MCF 10A (cell line): ENCODE results near the gene GPX3. TPM values are rescaled to one million over a fixed set of nuclear protein-coding genes. Genes with fewer than 3 reads are reported as not detected.

ENCODE experiments used
- BruUV-seq: library from RNA; stranded (reverse); fragments of 400-500 nt; replicated peaks from 2 replicates; lab custom pipeline; 2021; lab: Mats Ljungman, UMichigan
- CTCF ChIA-PET: fragments of 300-600 bp; sonication (Branson Sonifier 250); formaldehyde crosslinking; extraction: SDS; loops from one replicate; lab custom pipeline; 2021; ENCODE audit warnings: antibody characterized with exemption, inconsistent platforms; lab: Yijun Ruan, JAX
- POLR2A ChIA-PET: fragments of 300-600, 350-650 bp; sonication (Branson Sonifier 250); formaldehyde crosslinking; extraction: SDS; loops from one replicate; lab custom pipeline; 2020; ENCODE audit warnings: antibody characterized with exemption, inconsistent platforms; lab: Yijun Ruan, JAX
- DNase-seq: peaks from one replicate; pipeline ENCODE4 v3.0.0-alpha.2; 2018; ENCODE audit not compliant: unreplicated experiment
- H3K27ac Mint-ChIP-seq: one replicate; pipeline ENCODE4 v1.8.0; 2022; ENCODE audit warnings: mild to moderate bottlenecking, low read depth, mixed read lengths; ENCODE audit not compliant: unreplicated experiment
- H3K27me3 Mint-ChIP-seq: one replicate; pipeline ENCODE4 v1.8.0; 2022; ENCODE audit warnings: mixed read lengths; ENCODE audit not compliant: insufficient read depth, unreplicated experiment
- H3K36me3 Mint-ChIP-seq: one replicate; pipeline ENCODE4 v1.8.0; 2022; ENCODE audit warnings: mild to moderate bottlenecking, moderate library complexity, mixed read lengths; ENCODE audit not compliant: insufficient read depth, unreplicated experiment
- H3K4me1 Mint-ChIP-seq: one replicate; pipeline ENCODE4 v1.8.0; 2022; ENCODE audit warnings: mixed read lengths; ENCODE audit not compliant: insufficient read depth, unreplicated experiment
- H3K4me3 Mint-ChIP-seq: one replicate; pipeline ENCODE4 v1.8.0; 2022; ENCODE audit warnings: mild to moderate bottlenecking, moderate library complexity, mixed read lengths; ENCODE audit not compliant: unreplicated experiment
- H3K9me3 Mint-ChIP-seq: one replicate; pipeline ENCODE4 v1.8.0; 2022; ENCODE audit warnings: mixed read lengths; ENCODE audit not compliant: unreplicated experiment
- intact Hi-C: fragments of 100-400 bp; cut with micrococcal nuclease; formaldehyde crosslinking; loops from 2 replicates; pipeline ENCODE4 v1.14.1; 2022
- total RNA-seq: library from RNA; stranded (reverse); gene quantifications from 2 replicates; pipeline ENCODE4 v1.2.3, GENCODE V29; 2022
- TF ChIP-seq, protein P1 (sequence below): fragments of 200-600 bp; IDR thresholded peaks from one replicate; pipeline ENCODE4 v1.8.0; 2022; ENCODE audit warnings: antibody characterized with exemption, mild to moderate bottlenecking; ENCODE audit not compliant: unreplicated experiment

The GPX3 gene
- total RNA-seq, 1 experiment from 2014 or later: not detected

DNA sequence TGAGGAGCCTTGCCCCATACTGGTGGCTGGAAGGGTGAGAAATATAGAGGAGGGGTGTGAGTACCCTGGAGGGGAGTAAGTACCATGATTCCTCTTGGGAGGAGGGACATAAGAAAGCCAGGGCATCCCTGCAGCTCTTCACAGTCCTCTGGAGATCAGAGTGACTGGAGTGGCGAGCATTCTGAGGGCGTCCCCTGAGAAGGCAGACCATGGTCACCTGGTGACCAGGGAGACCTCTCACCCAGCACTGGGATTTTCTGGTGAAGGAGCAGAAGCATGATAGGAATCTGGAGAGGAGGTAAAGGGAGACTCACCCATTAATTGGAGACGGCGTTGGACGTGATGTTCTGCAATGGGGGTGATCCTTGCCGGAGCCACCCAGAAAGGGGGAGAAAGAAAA, 27.7 kb upstream of the GPX3 start:
- DNase-seq: no peak
- intact Hi-C loops: no loop called here
- Mint-ChIP-seq H3K4me3 (no peak overlapping the region), H3K27me3 (no peaks in the 10 kb centered on the region), H3K27ac (no peak overlapping the region), H3K9me3 (peaks cover 17% of the 10 kb centered on the region), H3K4me1 (no peaks in the 10 kb centered on the region), H3K36me3 (no peaks in the 10 kb centered on the region)
- CTCF ChIA-PET: interaction anchor here (16.9 kb wide), 1 partner anchor 122 kb away, joined by 394 read pairs; no protein-coding TSS in a partner anchor
- POLR2A ChIA-PET: no interaction called here
- TF ChIP-seq, protein P1, sequence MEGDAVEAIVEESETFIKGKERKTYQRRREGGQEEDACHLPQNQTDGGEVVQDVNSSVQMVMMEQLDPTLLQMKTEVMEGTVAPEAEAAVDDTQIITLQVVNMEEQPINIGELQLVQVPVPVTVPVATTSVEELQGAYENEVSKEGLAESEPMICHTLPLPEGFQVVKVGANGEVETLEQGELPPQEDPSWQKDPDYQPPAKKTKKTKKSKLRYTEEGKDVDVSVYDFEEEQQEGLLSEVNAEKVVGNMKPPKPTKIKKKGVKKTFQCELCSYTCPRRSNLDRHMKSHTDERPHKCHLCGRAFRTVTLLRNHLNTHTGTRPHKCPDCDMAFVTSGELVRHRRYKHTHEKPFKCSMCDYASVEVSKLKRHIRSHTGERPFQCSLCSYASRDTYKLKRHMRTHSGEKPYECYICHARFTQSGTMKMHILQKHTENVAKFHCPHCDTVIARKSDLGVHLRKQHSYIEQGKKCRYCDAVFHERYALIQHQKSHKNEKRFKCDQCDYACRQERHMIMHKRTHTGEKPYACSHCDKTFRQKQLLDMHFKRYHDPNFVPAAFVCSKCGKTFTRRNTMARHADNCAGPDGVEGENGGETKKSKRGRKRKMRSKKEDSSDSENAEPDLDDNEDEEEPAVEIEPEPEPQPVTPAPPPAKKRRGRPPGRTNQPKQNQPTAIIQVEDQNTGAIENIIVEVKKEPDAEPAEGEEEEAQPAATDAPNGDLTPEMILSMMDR: no peak
- BruUV-seq: no TSS peak

DNA sequence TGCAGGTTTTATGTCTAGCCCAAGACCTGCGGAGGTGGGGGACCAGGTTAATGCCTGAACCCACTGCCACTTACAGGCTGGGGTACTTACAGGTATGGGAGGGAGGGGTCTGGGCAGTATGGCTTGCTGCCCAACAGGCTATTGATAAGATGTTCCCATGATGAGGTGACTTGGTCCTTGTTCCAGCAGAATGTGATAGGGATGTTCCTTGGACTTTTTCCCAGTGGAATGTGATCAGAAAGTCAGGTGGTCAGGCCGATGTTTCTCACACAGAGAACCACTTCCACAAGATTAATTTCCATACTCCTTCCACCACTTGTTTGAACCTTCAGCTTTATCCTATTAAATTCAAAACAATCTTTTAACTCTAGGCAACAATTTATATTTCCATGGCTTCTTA, 27.0 kb upstream of the GPX3 start:
- no TSS peak for BruUV-seq
- peaks cover 17% of the 10 kb centered on the region for H3K9me3 Mint-ChIP-seq
- DNase-seq: no peak
- no peak overlapping the region for H3K27ac Mint-ChIP-seq
- POLR2A ChIA-PET: interaction anchor here (0.6 kb wide), 1 partner anchor 20 kb away, joined by 4 read pairs; no protein-coding TSS in a partner anchor
- CTCF ChIA-PET: interaction anchor here (16.9 kb wide), 1 partner anchor 121 kb away, joined by 394 read pairs; no protein-coding TSS in a partner anchor
- H3K27me3 Mint-ChIP-seq: no peaks in the 10 kb centered on the region
- no peaks in the 10 kb centered on the region for H3K4me1 Mint-ChIP-seq
- no peak overlapping the region for H3K4me3 Mint-ChIP-seq
- intact Hi-C loops: no loop called here
- TF ChIP-seq, protein P1: no peak
- no peaks in the 10 kb centered on the region for H3K36me3 Mint-ChIP-seq

DNA sequence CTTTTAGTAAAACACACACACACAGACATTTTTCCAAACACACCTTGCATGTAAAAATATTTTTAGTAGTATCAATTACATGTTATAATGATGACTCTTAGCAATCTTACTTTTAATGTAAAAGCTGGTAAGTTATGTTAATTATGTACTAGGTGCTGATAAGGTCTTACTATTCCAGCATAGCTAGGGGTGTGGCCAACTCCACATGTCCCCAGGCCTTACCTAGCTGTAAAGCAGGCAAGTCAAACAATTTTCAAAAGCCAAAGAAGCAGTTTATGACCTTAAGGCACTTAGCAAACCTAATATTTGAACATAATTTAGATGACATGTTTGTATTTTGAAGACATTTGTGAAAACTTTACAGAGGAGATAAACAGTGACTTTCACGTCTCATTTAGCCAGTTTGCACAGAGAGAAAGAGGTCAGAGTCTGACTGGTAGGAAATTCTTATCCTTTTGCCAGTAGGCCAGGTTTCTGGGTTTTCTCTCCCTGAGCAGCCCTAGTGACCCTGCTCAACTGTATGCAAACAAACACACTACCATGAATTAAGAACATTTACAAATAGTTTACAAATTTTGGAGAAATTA, 26.5 kb upstream of the GPX3 start:
- TF ChIP-seq, protein P1: no peak
- no peak overlapping the region for H3K4me3 Mint-ChIP-seq
- CTCF ChIA-PET: interaction anchor here (2.2 to 16.9 kb wide), 2 partner anchors 54 to 121 kb away, joined by 12 to 394 read pairs; no protein-coding TSS in a partner anchor
- intact Hi-C loops: no loop called here
- H3K9me3 Mint-ChIP-seq: peaks cover 17% of the 10 kb centered on the region
- no peak for DNase-seq
- BruUV-seq: no TSS peak
- no peaks in the 10 kb centered on the region for H3K27me3 Mint-ChIP-seq
- no peaks in the 10 kb centered on the region for H3K4me1 Mint-ChIP-seq
- H3K27ac Mint-ChIP-seq: no peak overlapping the region
- no peaks in the 10 kb centered on the region for H3K36me3 Mint-ChIP-seq
- POLR2A ChIA-PET: interaction anchor here (0.6 kb wide), 1 partner anchor 19 kb away, joined by 4 read pairs; no protein-coding TSS in a partner anchor

DNA sequence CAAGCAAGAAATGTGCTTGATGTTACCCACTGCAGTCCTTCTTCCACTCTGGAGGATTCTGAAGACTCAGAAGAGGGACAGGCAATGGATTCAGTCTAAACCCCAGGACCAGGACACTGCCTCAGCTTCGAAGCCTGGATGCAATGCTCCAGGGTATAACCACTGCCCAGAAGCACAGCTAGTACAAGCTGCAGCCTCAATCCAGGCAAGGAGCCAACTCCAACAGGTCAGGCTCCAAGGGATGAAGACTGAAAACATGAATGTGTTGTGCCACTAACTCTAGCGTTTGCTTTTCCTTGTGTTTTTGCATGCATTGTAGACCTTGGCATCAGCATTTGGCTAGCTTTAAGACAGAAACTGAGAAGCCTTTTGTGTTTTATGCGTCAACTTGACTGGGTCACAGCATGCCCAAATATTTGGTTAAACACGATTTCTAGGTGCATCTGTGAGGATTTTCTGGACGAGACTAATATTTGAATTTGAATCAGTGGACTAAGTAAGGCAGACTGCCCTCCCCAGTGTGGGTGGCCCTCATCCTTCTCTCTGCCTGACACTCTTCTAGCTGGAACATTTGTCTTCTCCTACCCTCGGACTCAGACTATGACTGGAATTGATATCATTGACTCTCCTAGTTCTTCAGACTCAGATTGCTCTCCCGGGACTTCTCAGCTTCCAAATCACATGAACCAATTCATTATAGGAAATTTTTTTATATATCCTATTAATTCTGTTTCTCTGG, 20.5 kb upstream of the GPX3 start:
- Mint-ChIP-seq H3K27ac (no peak overlapping the region), H3K9me3 (no peaks in the 10 kb centered on the region), H3K36me3 (no peaks in the 10 kb centered on the region), H3K4me3 (no peak overlapping the region), H3K27me3 (no peaks in the 10 kb centered on the region), H3K4me1 (no peaks in the 10 kb centered on the region)
- TF ChIP-seq, protein P1: no peak
- intact Hi-C loops: loop anchor here (10.0 kb wide), 1 partner anchor 525 kb away; no protein-coding TSS in a partner anchor
- CTCF ChIA-PET: interaction anchor here (0.5 to 16.9 kb wide), 14 partner anchors 14 to 241 kb away, joined by 3 to 394 read pairs (median 5); no protein-coding TSS in a partner anchor
- DNase-seq: peak; percentile 31
- POLR2A ChIA-PET: interaction anchor here (0.6 kb wide), 1 partner anchor 115 kb away, joined by 3 read pairs; no protein-coding TSS in a partner anchor
- BruUV-seq: no TSS peak
